T47D (cell line): Measurements from ENCODE around the gene ZNF335.
A peak's percentile ranks its signal among the peaks of the same experiment; 100 is the strongest.

Experiments used
- DNase-seq, 2 experiments: peaks; one replicate each; pipeline versions ENCODE4 v3.0.0 to v3.0.0-alpha.2; 2011 to 2012; ENCODE audit warnings: low read depth in 1 of 2, low spot score in 1 of 2
- JUND ChIP-seq: IDR thresholded peaks from 2 replicates; pipeline ENCODE4 v1.6.1; 2012; ENCODE audit warnings: low read depth
- in situ Hi-C: cut with HindIII; loops from 2 replicates; pipeline ENCODE4 v1.10.0; 2016; ENCODE audit warnings: low sequenced_read_pairs, low pct_unique_long_range_greater_than_20kb

The ZNF335 gene

GRCh38 chr20:46010491-46011391 is 38.7 kb upstream of the ZNF335 start:
- in situ Hi-C loops: no loop called here

DNA sequence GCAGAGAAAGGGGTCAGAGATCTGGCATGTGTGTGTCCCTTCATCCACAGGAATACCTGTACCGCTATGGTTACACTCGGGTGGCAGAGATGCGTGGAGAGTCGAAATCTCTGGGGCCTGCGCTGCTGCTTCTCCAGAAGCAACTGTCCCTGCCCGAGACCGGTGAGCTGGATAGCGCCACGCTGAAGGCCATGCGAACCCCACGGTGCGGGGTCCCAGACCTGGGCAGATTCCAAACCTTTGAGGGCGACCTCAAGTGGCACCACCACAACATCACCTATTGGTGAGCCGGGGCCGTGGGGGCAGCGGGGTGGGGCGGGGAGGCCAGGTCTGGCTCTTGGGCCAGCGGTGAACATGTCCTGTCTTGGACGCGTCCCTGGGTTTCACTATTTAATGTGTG is 37.8 kb upstream of the ZNF335 start:
- in situ Hi-C loops: no loop called here
- DNase-seq: no peak
- TF ChIP-seq JUND: no peak

More at GRCh38 chr20:46010491-46011391, 38.7 kb upstream of the ZNF335 start:
- no peak for TF ChIP-seq JUND
- no peak for DNase-seq

- TF ChIP-seq JUND: no peak
- DNase-seq: no peak
- in situ Hi-C loops: no loop called here
Measured at GRCh38 chr20:46007671-46008070, 35.7 kb upstream of the ZNF335 start.

DNA sequence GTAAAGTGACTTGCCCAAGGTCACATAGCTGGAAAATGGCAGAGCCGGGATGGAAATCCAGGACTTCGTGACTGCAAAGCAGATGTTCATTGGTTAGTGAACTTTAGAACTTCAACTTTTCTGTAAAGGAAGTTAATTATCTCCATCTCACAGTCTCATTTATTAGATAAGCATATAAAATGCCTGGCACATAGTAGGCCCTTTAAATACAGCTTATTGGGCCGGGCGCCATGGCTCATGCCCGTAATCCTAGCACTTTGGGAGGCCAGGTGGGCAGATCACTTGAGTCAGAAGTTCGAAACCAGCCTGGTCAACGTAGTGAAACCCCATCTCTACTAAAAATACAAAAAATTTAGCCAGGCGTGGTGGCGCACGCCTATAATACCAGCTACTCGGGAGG is 35.0 kb upstream of the ZNF335 start:
- in situ Hi-C loops: no loop called here
- no peak for TF ChIP-seq JUND
- no peak for DNase-seq

- in situ Hi-C loops: no loop called here
Measured at GRCh38 chr20:46006022-46006705, 34.2 kb upstream of the ZNF335 start.

GRCh38 chr20:46004889-46005473 is 33.0 kb upstream of the ZNF335 start:
- in situ Hi-C loops: no loop called here
- peak in 1 of 2 experiments; percentile 69 for DNase-seq
- TF ChIP-seq JUND: no peak

More at GRCh38 chr20:46006022-46006705, 34.2 kb upstream of the ZNF335 start:
- no peak for TF ChIP-seq JUND
- DNase-seq: no peak

GRCh38 chr20:46004187-46004586 is 32.2 kb upstream of the ZNF335 start:
- TF ChIP-seq JUND: no peak
- no peak for DNase-seq
- in situ Hi-C loops: no loop called here

- in situ Hi-C loops: no loop called here
Measured at GRCh38 chr20:46002008-46002407, 30.0 kb upstream of the ZNF335 start.

GRCh38 chr20:46001498-46001897 is 29.5 kb upstream of the ZNF335 start:
- in situ Hi-C loops: no loop called here
- no peak for TF ChIP-seq JUND
- no peak for DNase-seq

More at GRCh38 chr20:46002008-46002407, 30.0 kb upstream of the ZNF335 start:
- TF ChIP-seq JUND: no peak
- DNase-seq: no peak

DNA sequence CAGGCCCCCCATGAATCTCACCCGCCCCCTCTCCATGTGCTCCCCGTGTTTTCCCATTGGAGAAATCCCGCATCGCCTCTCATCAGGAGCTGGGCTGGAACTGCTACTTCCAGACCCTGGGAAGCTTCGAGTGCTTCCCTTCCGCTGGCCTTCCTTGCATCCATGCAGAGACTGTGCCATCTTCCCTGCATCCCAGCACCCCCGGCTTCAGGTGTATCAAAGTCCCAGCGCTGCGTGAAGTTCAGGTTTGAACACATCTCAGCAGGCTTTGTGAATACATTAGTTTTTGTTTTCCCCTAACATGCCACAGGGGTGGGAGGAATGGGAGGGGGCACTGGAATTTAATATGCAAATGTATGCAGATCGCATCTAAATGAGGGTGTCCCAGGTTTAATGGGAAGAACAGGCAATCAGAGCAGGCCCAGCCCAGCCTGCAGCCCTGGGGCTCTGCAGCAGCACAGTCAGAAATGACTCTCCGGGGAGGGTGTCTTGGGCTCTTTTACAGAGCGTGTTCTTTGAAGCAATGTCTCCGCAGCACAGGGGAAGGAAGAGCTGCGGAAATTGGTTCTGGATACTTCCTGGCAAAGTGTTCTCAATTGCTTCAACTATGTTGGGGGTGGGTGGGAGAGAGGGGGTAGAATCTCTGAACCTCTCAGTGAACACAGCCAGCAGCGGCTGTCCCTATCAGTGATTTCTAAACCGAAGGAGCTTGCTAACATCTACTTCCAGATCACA is 28.4 kb upstream of the ZNF335 start:
- in situ Hi-C loops: no loop called here
- TF ChIP-seq JUND: no peak

DNA sequence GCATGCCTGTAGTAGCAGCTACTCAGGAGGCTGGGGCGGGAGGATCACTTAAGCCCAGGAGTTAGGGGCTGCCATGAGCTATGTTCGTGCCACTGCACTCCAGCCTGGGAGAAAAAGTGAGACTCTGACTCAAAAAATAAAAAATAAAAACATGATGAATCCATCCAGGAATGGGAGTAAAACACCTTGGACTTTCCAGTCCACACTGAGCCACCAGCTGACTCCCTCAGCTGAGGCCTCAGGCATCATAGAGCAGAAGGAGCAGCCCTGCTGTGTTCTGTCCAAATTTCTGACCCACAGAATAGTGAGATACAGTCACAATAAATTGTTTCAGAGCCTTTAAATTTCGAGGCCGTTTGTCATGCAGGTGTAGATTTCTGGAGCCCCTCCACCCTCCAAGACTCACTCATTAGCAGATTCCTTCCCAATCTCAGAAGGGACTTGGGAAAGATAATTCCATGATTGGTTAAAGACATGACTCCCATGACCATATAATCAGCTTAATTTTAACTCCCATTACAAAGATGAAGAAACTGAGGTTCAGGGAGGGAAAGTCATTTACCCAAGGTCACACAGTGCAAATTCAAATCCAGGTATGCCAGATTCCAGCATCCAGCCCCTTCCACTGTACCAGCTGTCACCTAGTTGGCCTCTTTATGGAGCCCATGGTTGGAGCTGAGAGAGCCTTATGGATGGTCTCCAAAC is 27.7 kb upstream of the ZNF335 start:
- TF ChIP-seq JUND: no peak
- in situ Hi-C loops: no loop called here
- DNase-seq: no peak

More for the DNA sequence above, 28.4 kb upstream of the ZNF335 start:
- DNase-seq: no peak

- no peak for TF ChIP-seq JUND
- in situ Hi-C loops: no loop called here
- DNase-seq: no peak
Measured at GRCh38 chr20:45998761-45999160, 26.8 kb upstream of the ZNF335 start.
